Transverse colon (tissue), 4 donors: Measurements from ENCODE around the gene SLC2A13. TPM values are rescaled to one million over a fixed set of nuclear protein-coding genes. Genes with fewer than 3 reads are reported as not detected.

Source experiments
- DNase-seq: peaks from one replicate; pipeline ENCODE4 v3.0.0-alpha.2; 2019
- H3K27ac ChIP-seq, 4 donors: fragments of 200-600 bp; sonication (generic); 2 replicates each; pipeline ENCODE4 v1.5.1; 2016 to 2018; ENCODE audit warnings: inconsistent platforms in 4 of 4
- H3K27me3 ChIP-seq: fragments of 200-600 bp; sonication (generic); 2 replicates; pipeline ENCODE4 v1.5.1; 2017; ENCODE audit warnings: inconsistent platforms
- H3K36me3 ChIP-seq, 4 donors: fragments of 200-600 bp; sonication (generic); 2 replicates each; pipeline ENCODE4 v1.5.1; 2017 to 2019; ENCODE audit warnings: inconsistent platforms in 4 of 4
- H3K4me1 ChIP-seq, 4 donors: fragments of 200-600 bp; sonication (generic); 2 replicates each; pipeline ENCODE4 v1.5.1; 2017 to 2020; ENCODE audit warnings: inconsistent platforms in 4 of 4
- H3K4me3 ChIP-seq, 4 donors: fragments of 200-600 bp; sonication (generic); 1 replicate in 1 of 4; 2 replicates in 3 of 4; pipeline versions ENCODE4 v1.5.1 to v1.6.1; 2017 to 2019; ENCODE audit warnings: inconsistent platforms in 4 of 4
- H3K9me3 ChIP-seq, 2 donors: fragments of 200-600 bp; sonication (generic); 2 replicates each; pipeline ENCODE4 v1.5.1; 2017 to 2019; ENCODE audit warnings: inconsistent platforms in 2 of 2
- CTCF ChIP-seq, 5 experiments: fragments of 200-600 bp in 3 of 5; fragments of 450-650 bp in 2 of 5; sonication (generic) in 3 of 5; IDR thresholded peaks; 1 replicate in 2 of 5; 2 replicates in 3 of 5; pipeline ENCODE4 v1.5.1; 2016 to 2017; ENCODE audit warnings: antibody characterized with exemption in 5 of 5, inconsistent platforms in 3 of 5, mild to moderate bottlenecking in 2 of 5, moderate library complexity in 1 of 5
- EP300 ChIP-seq: sonication (generic); formaldehyde crosslinking; IDR thresholded peaks from one replicate; pipeline ENCODE4 v1.6.1; 2017; ENCODE audit warnings: antibody characterized with exemption, low read depth
- POLR2A ChIP-seq: fragments of 450-650 bp; IDR thresholded peaks from one replicate; pipeline ENCODE4 v1.6.1; 2016; ENCODE audit warnings: antibody characterized with exemption, mild to moderate bottlenecking, moderate library complexity
- POLR2AphosphoS5 ChIP-seq, 3 donors: sonication (generic); formaldehyde crosslinking; IDR thresholded peaks; one replicate each; pipeline ENCODE4 v1.6.1; 2016; ENCODE audit warnings: antibody characterized with exemption in 3 of 3
- WGBS, 2 donors: methylation state at CpG; one replicate each; pipeline ENCODE4 v1.1.5; 2018; ENCODE audit warnings: low coverage in 1 of 2; 5-methylcytosine and 5-hydroxymethylcytosine counted together
- in situ Hi-C, 4 donors: fragments of 200-750 bp; cut with MboI; loops; one replicate each; pipeline versions ENCODE4 v1.15.0 to v1.15.1; 2017; ENCODE audit warnings: low sequenced_read_pairs in 3 of 4, low pct_ligation_motif_present in 1 of 4, low pct_unique_long_range_greater_than_20kb in 1 of 4
- intact Hi-C: fragments of 100-400 bp; cut with DNase I; formaldehyde crosslinking; loops from one replicate; pipeline ENCODE4 v1.15.1; 2023; ENCODE audit warnings: low total_unique reads
- total RNA-seq, 4 donors: library from RNA; depleted of rRNA; stranded (reverse); fragments of >200 nt; gene quantifications; one replicate each; pipeline ENCODE4 v1.1.0, GENCODE V29; 2016

Gene SLC2A13
- total RNA-seq, 4 donors from 2014 or later = 31.8 to 70.7 (median 46.8) TPM

- no peaks in the 10 kb centered on the region for H3K27me3 ChIP-seq
- no peaks in the 10 kb centered on the region for H3K4me1 ChIP-seq
- in situ Hi-C loops (no loop called here), intact Hi-C loops (no loop called here)
- no peak overlapping the region for H3K27ac ChIP-seq
- DNase-seq = no peak
- no peaks in the 10 kb centered on the region for H3K36me3 ChIP-seq
- peaks cover 0 to 5% of the 10 kb centered on the region in 2 donors for H3K9me3 ChIP-seq
- no peak for TF ChIP-seq POLR2A
- TF ChIP-seq CTCF (IDR thresholded peaks at IDR 0.05) = no peak
- TF ChIP-seq POLR2AphosphoS5 (IDR thresholded peaks at IDR 0.05) = no peak
- no peak for TF ChIP-seq EP300
- WGBS, 2 donors = 91 to 96% methylated on average over 2 of the region's 2 CpGs
- H3K4me3 ChIP-seq = no peak overlapping the region
These were observed 27.6 kb downstream of the SLC2A13 start for GRCh38 chr12:40078266-40078665.

GRCh38 chr12:40075458-40075857, 30.4 kb downstream of the SLC2A13 start:
- Histone ChIP-seq H3K27ac (no peak overlapping the region), H3K27me3 (no peaks in the 10 kb centered on the region), H3K9me3 (peaks cover 0 to 5% of the 10 kb centered on the region in 2 donors), H3K36me3 (no peaks in the 10 kb centered on the region), H3K4me1 (no peaks in the 10 kb centered on the region), H3K4me3 (no peak overlapping the region)
- no peak for DNase-seq
- intact Hi-C loops (no loop called here), in situ Hi-C loops (no loop called here)
- TF ChIP-seq POLR2A = no peak
- no peak for TF ChIP-seq EP300
- TF ChIP-seq POLR2AphosphoS5 (IDR thresholded peaks at IDR 0.05) = no peak
- TF ChIP-seq CTCF (IDR thresholded peaks at IDR 0.05) = no peak

GRCh38 chr12:40068416-40068815, 37.5 kb downstream of the SLC2A13 start:
- 89 to 100% methylated on average over 1 to 2 of the region's 2 CpGs for WGBS, 2 donors
- H3K9me3 ChIP-seq = no peaks in the 10 kb centered on the region
- no peak overlapping the region for H3K27ac ChIP-seq
- in situ Hi-C loops (no loop called here), intact Hi-C loops (no loop called here)
- no peaks in the 10 kb centered on the region for H3K4me1 ChIP-seq
- H3K4me3 ChIP-seq = no peak overlapping the region
- no peaks in the 10 kb centered on the region for H3K27me3 ChIP-seq
- H3K36me3 ChIP-seq = no peaks in the 10 kb centered on the region
- DNase-seq = no peak
- TF ChIP-seq POLR2A (no peak), EP300 (no peak), POLR2AphosphoS5 (IDR thresholded peaks at IDR 0.05) (no peak), CTCF (IDR thresholded peaks at IDR 0.05) (no peak)

GRCh38 chr12:40065636-40066035, 40.2 kb downstream of the SLC2A13 start:
- WGBS, 2 donors = 14 to 20% methylated on average over 1 of the region's 1 CpG
- no peaks in the 10 kb centered on the region for H3K36me3 ChIP-seq
- no peaks in the 10 kb centered on the region for H3K27me3 ChIP-seq
- peak overlapping the region in 2 of 4 donors; percentile 26 to 34 for H3K27ac ChIP-seq
- no peak for DNase-seq
- peaks cover 0 to 17% (median 3%) of the 10 kb centered on the region in 4 donors for H3K4me1 ChIP-seq
- intact Hi-C loops (no loop called here), in situ Hi-C loops (no loop called here)
- TF ChIP-seq POLR2AphosphoS5 (IDR thresholded peaks at IDR 0.05) (no peak), EP300 (no peak), CTCF (IDR thresholded peaks at IDR 0.05) (no peak)
- no peaks in the 10 kb centered on the region for H3K9me3 ChIP-seq
- no peak overlapping the region for H3K4me3 ChIP-seq
